Activated CD8-positive, alpha-beta memory T cell treated with anti-CD3 and anti-CD28 coated beads, Interleukin-2, amount 50 U/mL, for 1 hour (primary cell): ENCODE results near the gene TEX53.

Source experiments
- DNase-seq: peaks from one replicate; pipeline ENCODE4 v3.0.0-alpha.2; 2020; ENCODE audit errors: extremely low read depth

TEX53 gene

GRCh38 chr9:114641967-114642366 lies 15.6 kb downstream of the TEX53 start:
- no peak for DNase-seq

- no peak for DNase-seq
These were observed 19.2 kb downstream of the TEX53 start for GRCh38 chr9:114638404-114638803.

- no peak for DNase-seq
These were observed 23.2 kb downstream of the TEX53 start for GRCh38 chr9:114634387-114634786.

DNA sequence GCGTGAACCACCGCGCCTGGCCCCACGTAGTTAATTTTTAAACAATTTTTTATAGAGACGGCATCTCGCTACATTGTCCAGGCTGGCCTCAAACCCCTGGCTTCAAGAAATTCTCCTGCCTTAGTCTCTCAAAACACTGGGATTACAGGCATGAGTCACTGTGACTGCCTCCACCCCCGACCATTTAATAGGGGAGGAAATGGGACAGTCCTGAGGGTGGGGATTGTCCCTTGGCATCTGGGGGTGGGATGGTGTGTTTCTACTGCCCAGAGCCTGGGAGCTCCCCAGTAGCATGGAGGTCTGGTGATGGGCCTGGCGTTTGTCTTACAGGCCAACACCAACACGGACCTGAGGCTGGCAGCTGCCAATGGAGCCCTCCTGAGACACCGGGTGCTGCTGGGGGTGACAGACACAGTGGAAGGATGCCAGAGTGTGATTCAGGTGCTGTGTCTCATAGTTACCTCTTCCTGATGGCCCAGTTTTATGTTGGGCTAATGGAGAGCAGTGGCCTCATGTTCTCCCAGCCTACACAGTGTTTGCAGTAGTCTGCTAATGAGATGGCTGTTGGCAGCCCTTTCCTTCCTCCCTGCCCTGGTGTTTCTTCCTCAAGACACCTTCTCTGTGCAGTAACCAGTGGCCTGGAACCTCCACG lies 24.0 kb downstream of the TEX53 start:
- no peak for DNase-seq

- no peak for DNase-seq
These were observed 26.4 kb downstream of the TEX53 start for GRCh38 chr9:114631166-114631565.

DNA sequence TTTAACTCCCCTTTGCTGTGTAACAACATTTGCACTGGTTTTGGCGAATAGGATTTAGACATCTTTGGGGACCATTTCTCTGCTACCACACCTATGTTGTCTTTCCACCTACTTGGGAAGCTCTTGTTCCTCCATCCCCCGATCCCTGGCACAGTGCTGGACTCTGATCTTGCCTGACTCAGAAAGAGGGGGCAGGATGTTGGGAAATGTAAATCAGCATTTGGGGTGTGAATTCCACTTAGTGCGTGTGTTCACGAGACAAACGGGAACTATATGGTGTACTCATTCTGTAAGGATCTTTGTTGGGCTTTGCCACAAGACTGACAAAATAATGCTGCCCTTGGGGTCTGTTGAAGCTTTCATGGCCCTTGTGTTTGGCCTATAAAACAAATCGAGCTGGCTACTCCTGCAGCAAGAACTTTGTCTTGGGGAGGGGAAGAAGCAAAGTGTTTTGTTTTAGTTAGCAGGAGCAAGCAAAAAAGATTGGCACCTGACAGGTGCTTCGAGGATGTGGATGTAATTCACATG lies 28.0 kb downstream of the TEX53 start:
- DNase-seq: no peak

- DNase-seq: no peak
These were observed 30.1 kb downstream of the TEX53 start for GRCh38 chr9:114627553-114627952.

DNA sequence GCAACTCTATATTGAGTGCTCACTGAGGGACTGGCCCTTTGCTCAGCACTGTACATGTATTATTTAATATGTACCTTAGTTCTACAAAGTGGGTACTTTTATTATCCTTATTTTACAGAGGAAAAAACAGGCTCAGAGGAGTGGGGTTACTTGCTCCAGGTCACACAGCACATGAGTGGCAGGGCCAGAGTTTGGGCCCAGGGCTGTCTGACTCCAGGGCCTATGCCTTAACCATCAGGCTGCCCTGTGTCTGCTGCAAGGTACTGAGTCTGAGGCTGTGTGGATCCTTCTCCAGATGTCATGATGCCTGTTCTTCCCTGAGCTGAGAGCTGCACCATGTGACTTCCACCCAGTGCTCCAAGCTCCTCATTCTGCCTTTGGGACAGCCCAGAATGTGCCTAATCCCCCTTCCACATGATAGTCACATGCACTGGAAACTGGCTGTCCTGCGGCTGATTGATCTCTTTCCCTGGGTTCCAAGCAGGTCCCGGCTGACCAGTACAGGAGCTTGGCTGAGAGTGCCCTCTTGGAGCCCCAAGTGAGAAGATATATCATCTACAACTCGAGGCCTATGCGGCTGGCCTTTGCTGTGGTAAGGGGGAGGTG lies 31.1 kb downstream of the TEX53 start:
- DNase-seq: no peak

- DNase-seq: no peak
These were observed 32.9 kb downstream of the TEX53 start for GRCh38 chr9:114624677-114625076.

- no peak for DNase-seq
These were observed 35.5 kb downstream of the TEX53 start for GRCh38 chr9:114621975-114622609.

- DNase-seq: no peak
These were observed 36.0 kb downstream of the TEX53 start for GRCh38 chr9:114621561-114621960.

- no peak for DNase-seq
These were observed 38.3 kb downstream of the TEX53 start for GRCh38 chr9:114619191-114619761.

- DNase-seq: no peak
These were observed 40.7 kb downstream of the TEX53 start for GRCh38 chr9:114616684-114617520.

- DNase-seq: no peak
These were observed 43.2 kb downstream of the TEX53 start for GRCh38 chr9:114614373-114614772.

DNA sequence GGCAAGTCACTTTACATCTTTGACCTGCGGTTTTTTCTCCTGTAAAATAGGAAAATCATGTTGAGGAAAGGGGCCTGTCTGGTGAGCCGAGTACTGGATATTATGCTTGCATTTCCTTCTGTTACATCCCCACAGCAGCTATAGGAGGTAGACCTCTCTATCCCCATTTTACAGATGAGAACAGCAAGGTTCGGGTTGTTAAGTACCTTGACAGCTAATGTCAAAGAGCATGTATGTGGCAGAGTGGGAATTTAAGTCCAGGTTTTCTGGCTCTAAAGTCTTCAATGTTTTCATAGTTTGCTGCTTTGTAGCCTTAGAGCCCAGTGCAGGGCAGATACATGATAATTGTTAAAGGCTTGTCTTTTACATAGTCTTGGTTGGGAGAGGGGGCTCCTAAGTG lies 43.7 kb downstream of the TEX53 start:
- no peak for DNase-seq

- DNase-seq: no peak
These were observed 44.5 kb downstream of the TEX53 start for GRCh38 chr9:114613087-114613486.

DNA sequence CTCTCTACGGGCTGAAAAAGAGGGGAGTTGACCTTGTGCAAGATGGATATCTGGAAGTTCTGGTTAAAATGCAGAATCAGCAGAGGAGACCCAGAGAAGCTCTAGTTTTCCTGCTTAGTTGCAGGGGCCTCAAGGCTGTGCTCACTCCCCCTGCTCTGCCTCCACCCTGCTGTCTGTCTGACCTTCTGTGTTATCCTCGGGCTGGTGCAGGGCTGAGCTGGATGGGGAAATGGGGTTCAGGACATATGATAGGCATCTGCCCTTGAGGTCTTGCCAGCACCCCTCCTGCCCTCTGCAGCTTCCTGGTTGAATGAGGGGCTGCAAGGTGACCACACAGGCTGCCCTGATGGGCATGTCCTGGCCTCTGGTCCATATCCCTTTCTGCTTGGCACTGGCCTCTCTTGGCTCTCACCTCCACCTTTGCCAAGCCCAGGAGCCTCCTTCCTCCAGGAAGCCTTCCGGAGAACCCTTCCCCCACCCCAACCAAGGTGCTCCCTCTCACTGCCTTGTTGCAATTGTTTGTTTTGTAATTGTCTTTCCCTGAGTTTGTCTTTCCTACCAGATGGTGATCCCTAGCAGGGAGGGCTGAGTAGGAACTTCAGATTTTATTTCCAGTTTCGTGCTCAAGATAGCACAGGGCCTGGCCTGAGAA lies 45.2 kb downstream of the TEX53 start:
- no peak for DNase-seq

DNA sequence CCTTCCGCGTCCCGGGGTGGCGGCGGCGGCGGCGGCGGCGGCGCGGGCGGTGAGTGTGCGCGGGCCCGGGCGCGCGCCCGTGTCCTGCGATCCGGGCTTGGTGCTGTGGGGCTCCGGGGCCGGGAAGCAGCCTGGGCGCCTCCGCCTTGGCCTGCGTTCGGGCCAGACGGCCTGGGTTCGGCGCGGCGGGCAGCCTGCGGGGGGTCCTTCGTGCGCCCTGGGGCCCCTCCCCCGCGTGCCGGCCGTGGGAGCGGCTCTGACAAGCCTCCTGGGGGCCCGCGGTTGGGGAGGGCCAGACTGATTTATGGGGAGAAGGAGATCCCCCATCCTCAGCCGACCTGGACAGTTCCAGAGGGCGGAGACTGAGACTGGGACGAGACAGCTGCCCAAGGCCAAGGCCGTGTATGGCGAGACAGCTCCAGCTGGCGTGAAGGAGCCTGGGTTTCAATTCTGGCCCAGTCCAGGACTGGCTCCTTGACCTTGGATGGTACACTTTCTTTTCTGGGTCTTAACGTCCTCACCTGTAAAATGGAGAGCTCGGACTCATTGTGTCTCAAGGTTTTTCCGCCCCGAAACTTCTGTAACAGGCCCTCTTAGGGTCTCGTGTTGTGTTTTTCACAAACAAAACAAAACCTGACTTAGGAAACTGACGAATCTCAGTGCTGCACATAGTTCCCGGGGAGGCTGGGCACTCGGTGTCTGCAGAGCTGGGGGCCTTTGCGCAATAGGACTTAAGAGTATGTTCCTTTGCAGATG lies 45.9 kb downstream of the TEX53 start:
- DNase-seq: no peak

DNA sequence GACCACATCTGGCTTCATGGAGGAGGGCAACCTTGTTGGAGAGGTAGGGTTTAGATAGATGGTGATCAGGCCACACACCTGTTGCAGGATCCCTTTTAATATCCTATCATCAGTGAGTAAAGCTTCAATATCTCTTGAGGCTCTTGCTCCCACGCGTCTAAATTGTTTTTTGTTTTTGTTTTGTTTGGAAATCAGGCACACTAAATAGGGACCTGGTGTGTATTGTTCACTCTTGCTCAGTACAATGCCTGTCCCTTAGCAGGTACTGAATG lies 49.1 kb downstream of the TEX53 start:
- no peak for DNase-seq

DNA sequence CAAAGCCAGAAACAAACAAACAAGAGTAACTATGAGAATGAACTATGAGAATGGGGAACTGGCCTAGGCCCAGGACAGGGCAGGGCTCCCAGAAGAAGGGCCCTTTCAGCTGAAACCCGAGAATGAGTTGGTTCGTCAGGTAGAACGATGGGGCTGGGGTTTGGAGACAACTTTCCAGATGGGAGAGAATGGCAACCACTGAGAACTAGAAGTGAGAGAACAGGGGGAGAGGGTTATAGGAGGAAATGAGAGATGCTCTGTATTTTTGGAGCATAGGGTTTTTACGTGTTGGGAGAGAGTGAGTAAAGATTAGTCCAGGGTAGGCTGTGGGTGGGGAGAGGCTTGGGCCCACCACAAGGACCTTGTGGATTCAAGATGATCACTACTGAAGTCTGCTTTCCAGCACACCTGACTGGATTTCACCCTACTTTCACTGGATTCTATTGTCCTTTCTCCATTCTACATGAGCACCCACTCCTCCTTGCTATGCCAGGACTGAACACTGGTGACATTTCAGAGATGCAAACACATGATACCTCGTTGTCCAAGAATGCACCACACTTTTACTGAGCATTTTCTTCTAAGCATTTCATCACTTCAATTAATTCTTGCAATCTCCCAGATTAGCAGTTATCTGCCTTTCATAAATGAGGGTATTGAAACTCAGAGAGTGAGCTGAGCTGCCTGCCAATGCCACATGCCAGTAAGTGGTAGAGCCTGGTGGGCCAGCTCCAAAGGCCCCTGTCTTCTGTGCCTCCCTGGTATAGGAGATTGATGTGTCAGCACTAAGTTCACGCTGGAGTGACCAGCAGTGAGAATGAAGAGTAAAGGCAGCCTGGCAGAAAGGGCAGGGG lies 49.7 kb downstream of the TEX53 start:
- DNase-seq: no peak
